Measurements from ENCODE around the gene SERPINE2. TPM values are rescaled to one million over a fixed set of nuclear protein-coding genes. Genes with fewer than 3 reads are reported as not detected.
A peak's percentile ranks its signal among the peaks of the same experiment; 100 is the strongest.
"Not testable (repeated sequence)": the region's sequence is repeated elsewhere in the genome, so short reads cannot be mapped to it uniquely, and the experiment has no call there.

The SERPINE2 gene
- total and polyA plus RNA-seq, 4 experiments from 2014 or later, result 0.47 to 2.0 (median 1.3) TPM

DNA sequence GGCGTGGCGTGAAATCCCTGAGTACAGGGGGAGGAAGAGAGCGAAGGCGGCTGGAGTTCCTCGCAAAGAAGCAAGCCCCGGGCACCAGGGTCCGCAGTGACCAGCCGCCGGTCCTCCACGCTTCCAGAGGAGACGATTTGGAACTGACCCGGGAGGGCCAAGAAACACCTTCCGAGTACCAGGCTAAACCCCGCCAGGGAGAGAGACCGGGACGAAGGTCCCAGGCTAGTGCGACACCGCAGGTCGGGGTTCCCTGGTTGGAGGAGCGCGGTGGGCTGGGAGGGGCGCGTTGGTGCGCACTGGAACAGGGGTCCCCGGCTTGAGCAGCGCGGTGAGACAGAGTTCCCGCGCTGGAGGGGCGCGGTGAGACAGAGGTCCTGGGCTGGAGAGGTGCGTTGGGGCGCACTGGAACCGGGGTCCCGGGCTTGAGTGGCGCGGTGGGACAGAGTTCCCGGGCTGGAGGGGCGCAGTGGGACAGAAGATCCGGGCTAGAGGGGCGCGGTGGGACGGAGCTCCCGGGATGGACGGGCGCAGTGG lies 94.9 kb downstream of the SERPINE2 start:
- peak in 4 of 5 donors; percentile 9 to 45 (median 26) for DNase-seq
- intact Hi-C loops (cut with micrococcal nuclease), result no loop called here
- H3K36me3 ChIP-seq (ENCODE audit: insufficient read depth, low read length), result no peaks in the 10 kb centered on the region
- no peaks in the 10 kb centered on the region for H3K27me3 ChIP-seq (ENCODE audit: insufficient read depth, low read length)
- peak overlapping the region; percentile 50 for H3K27ac ChIP-seq (ENCODE audit: low read depth, low read length)
- CTCF ChIA-PET (ENCODE audit: partially characterized antibody), result interaction anchor here (1.3 to 1.8 kb wide), 3 partner anchors 13 to 49 kb away, joined by 3 to 7 read pairs (median 4); partner anchors contain the start of gene MRPL44
- Mint-ChIP-seq H3K27me3 (no peaks in the 10 kb centered on the region), H3K36me3 (peaks cover 13 to 14% of the 10 kb centered on the region in 2 donors), H3K4me1 (peaks cover 39 to 70% (median 55%) of the 10 kb centered on the region in 4 donors), H3K27ac (peak overlapping the region; percentile 82 to 94 (median 92)), H3K4me3 (peak overlapping the region; percentile 90 to 95 (median 92)), H3K9me3 (peaks cover 0 to 2% (median 0%) of the 10 kb centered on the region in 8 donors)
- H3K4me3 ChIP-seq (ENCODE audit: low read length in 2 of 2), result peak overlapping the region; percentile 20 to 87
- H3K4me1 ChIP-seq (ENCODE audit: insufficient read depth, low read length), result peaks cover 45% of the 10 kb centered on the region
- no peaks in the 10 kb centered on the region for H3K9me3 ChIP-seq (ENCODE audit: control insufficient read depth in 1 of 2, low read length in 2 of 2)
- POLR2A ChIA-PET (ENCODE audit: partially characterized antibody), result interaction anchor here (1.5 to 3.1 kb wide), 3 partner anchors 8 to 14 kb away, joined by 12 to 55 read pairs (median 13); partner anchors contain the start of gene MRPL44

DNA sequence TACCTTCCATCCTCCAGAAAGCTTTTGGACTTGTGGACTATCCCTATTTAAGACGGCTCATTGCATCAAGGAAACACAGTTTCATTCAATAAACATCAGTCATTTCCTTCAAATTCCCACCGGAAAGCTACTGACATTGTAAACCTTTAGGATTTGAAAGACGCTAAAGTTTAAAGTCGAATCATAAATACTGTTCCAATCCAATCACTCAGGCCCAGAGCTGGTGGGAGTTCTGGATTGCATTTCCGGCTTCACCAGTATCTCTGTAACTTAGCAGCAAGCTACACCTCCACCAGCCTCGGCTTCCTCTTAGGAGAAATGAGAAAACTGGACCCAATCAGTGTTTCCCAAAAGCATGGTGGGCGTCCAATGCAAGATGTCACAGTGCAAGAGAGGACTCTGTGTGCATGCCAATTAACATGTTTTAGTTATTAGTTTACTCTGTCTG lies 95.5 kb downstream of the SERPINE2 start:
- peaks cover 0 to 2% (median 0%) of the 10 kb centered on the region in 8 donors for H3K9me3 Mint-ChIP-seq

DNA sequence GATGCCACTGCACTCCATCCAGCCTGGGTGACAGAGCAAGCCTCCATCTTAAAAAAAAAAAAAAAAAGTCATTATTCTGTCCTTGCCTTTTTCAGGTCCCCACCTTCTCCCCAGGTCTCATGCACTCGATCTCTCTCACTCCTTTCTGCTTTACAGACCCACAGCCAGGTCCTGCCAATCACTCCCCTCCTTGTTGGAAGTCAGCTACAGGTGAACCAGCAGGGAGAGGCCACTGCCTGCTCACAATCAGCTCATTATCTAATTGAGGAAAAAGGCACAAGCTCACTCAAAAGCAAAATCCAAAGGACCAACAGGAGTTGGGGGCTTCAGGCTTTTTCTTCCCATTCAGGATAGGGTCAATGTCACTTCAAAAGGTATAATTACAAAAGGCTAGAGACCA lies 96.0 kb downstream of the SERPINE2 start:
- no peak overlapping the region for H3K4me3 ChIP-seq (ENCODE audit: low read length in 2 of 2)
- peaks cover 54% of the 10 kb centered on the region for H3K4me1 ChIP-seq (ENCODE audit: insufficient read depth, low read length)
- CTCF ChIA-PET (ENCODE audit: partially characterized antibody), result interaction anchor here (0.7 to 2.1 kb wide), 4 partner anchors 9 to 27 kb away, joined by 3 to 5 read pairs (median 4); no protein-coding TSS in a partner anchor

More for the DNA sequence above, 95.5 kb downstream of the SERPINE2 start:
- H3K4me3 Mint-ChIP-seq, result peak overlapping the region; percentile 90 to 95 (median 92)
- H3K36me3 Mint-ChIP-seq, result peaks cover 14% of the 10 kb centered on the region in 2 donors
- DNase-seq, result no peak
- Histone ChIP-seq H3K27me3 (ENCODE audit: insufficient read depth, low read length) (no peaks in the 10 kb centered on the region), H3K27ac (ENCODE audit: low read depth, low read length) (no peak overlapping the region), H3K9me3 (ENCODE audit: control insufficient read depth in 1 of 2, low read length in 2 of 2) (no peaks in the 10 kb centered on the region), H3K4me3 (ENCODE audit: low read length in 2 of 2) (no peak overlapping the region), H3K4me1 (ENCODE audit: insufficient read depth, low read length) (peaks cover 50% of the 10 kb centered on the region), H3K36me3 (ENCODE audit: insufficient read depth, low read length) (no peaks in the 10 kb centered on the region)
- POLR2A ChIA-PET (ENCODE audit: partially characterized antibody), result interaction anchor here (0.8 to 3.1 kb wide), 2 partner anchors 13 to 14 kb away, joined by 3 to 55 read pairs; partner anchors contain the start of gene MRPL44
- H3K4me1 Mint-ChIP-seq, result peaks cover 42 to 73% (median 57%) of the 10 kb centered on the region in 4 donors
- H3K27ac Mint-ChIP-seq, result peak overlapping the region; percentile 64 to 94 (median 88)
- CTCF ChIA-PET (ENCODE audit: partially characterized antibody), result interaction anchor here (0.7 to 1.3 kb wide), 2 partner anchors 9 to 13 kb away, joined by 3 to 4 read pairs; no protein-coding TSS in a partner anchor
- H3K27me3 Mint-ChIP-seq, result no peaks in the 10 kb centered on the region
- intact Hi-C loops (cut with micrococcal nuclease), result no loop called here

DNA sequence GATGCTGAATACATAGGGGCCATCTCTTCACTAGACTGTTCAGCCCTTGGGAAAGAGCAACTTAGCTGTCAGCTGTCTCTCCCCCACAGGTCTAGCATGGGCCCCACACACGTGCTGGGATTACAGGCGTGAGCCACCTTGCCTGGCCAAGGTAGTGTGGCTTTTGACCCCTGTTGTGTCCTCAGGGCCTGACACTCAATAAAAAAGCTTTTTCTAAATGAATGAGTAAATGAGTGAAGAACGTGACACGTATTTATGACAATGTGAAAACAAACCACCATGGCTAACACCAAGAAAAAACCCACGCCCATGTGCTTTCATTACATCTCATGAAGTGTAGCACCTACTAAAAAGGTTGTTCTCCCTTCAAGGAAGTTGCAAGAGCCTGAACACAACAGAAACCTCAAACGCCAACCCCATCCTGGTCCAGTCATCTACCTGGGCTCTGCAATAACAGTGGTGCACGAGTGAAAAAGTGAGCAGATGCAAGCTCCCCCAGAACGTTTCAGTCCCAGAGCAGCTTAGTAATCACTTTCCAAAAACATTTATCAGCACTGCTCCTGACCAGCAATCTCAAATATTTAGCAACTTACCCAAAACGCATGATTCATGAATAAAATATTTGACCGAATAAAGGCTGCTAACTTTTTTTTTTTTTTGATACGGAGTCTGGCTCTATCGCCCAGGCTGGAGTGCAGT lies 97.4 kb downstream of the SERPINE2 start:
- H3K9me3 Mint-ChIP-seq, result peaks cover 0 to 2% (median 0%) of the 10 kb centered on the region in 8 donors
- ChIA-PET CTCF (ENCODE audit: partially characterized antibody) (interaction anchor here (0.7 to 2.1 kb wide), 3 partner anchors 16 to 840 kb away, joined by 3 to 5 read pairs (median 3); no protein-coding TSS in a partner anchor), POLR2A (ENCODE audit: partially characterized antibody) (interaction anchor here (0.6 to 3.0 kb wide), 7 partner anchors 8 to 76 kb away, joined by 3 to 14 read pairs (median 4); partner anchors contain the start of gene MRPL44)
- H3K4me3 ChIP-seq (ENCODE audit: low read length in 2 of 2), result no peak overlapping the region
- H3K36me3 Mint-ChIP-seq, result peaks cover 14% of the 10 kb centered on the region in 2 donors
- H3K27me3 Mint-ChIP-seq, result no peaks in the 10 kb centered on the region
- H3K9me3 ChIP-seq (ENCODE audit: control insufficient read depth in 1 of 2, low read length in 2 of 2), result no peaks in the 10 kb centered on the region
- H3K4me3 Mint-ChIP-seq, result peak overlapping the region; percentile 67 to 87 (median 82)
- no peak overlapping the region for H3K27ac ChIP-seq (ENCODE audit: low read depth, low read length)
- DNase-seq, result peak; percentile 49 to 79 (median 55)
- no peaks in the 10 kb centered on the region for H3K36me3 ChIP-seq (ENCODE audit: insufficient read depth, low read length)
- peak overlapping the region; percentile 29 to 92 (median 87) for H3K27ac Mint-ChIP-seq
- peaks cover 46 to 77% (median 62%) of the 10 kb centered on the region in 4 donors for H3K4me1 Mint-ChIP-seq
- H3K27me3 ChIP-seq (ENCODE audit: insufficient read depth, low read length), result no peaks in the 10 kb centered on the region
- intact Hi-C loops (cut with micrococcal nuclease), result no loop called here
- H3K4me1 ChIP-seq (ENCODE audit: insufficient read depth, low read length), result peaks cover 68% of the 10 kb centered on the region

More for the DNA sequence above, 96.0 kb downstream of the SERPINE2 start:
- no peaks in the 10 kb centered on the region for H3K36me3 ChIP-seq (ENCODE audit: insufficient read depth, low read length)
- intact Hi-C loops (cut with micrococcal nuclease), result no loop called here
- POLR2A ChIA-PET (ENCODE audit: partially characterized antibody), result interaction anchor here (0.8 kb wide), 1 partner anchor 15 kb away, joined by 3 read pairs; no protein-coding TSS in a partner anchor
- H3K27ac ChIP-seq (ENCODE audit: low read depth, low read length), result no peak overlapping the region
- peak overlapping the region; percentile 90 to 95 (median 92) for H3K4me3 Mint-ChIP-seq
- peaks cover 14% of the 10 kb centered on the region in 2 donors for H3K36me3 Mint-ChIP-seq
- H3K4me1 Mint-ChIP-seq, result peaks cover 42 to 74% (median 57%) of the 10 kb centered on the region in 4 donors
- H3K9me3 Mint-ChIP-seq, result peaks cover 0 to 2% (median 0%) of the 10 kb centered on the region in 8 donors
- H3K27ac Mint-ChIP-seq, result peak overlapping the region; percentile 64 to 94 (median 81)
- no peak for DNase-seq
- H3K27me3 ChIP-seq (ENCODE audit: insufficient read depth, low read length), result no peaks in the 10 kb centered on the region
- H3K9me3 ChIP-seq (ENCODE audit: control insufficient read depth in 1 of 2, low read length in 2 of 2), result no peaks in the 10 kb centered on the region
- no peaks in the 10 kb centered on the region for H3K27me3 Mint-ChIP-seq

DNA sequence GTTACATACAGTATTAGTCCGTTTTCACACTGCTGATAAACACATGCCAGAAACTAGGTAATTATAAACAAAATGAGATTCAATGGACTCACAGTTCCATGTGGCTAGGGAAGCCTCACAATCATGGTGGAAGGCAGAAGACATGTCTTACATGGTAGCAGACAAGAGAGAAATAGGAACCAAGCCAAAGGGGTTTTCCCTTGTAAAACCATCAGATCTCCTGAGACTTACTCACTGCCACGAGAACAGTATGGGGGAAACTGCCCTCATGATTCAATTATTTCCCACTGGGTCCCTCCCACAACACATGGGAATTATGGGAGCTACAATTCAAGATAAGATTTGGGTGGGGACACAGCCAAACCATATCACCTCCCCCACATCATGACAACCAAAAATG lies 99.6 kb downstream of the SERPINE2 start:
- H3K9me3 ChIP-seq (ENCODE audit: control insufficient read depth in 1 of 2, low read length in 2 of 2); H3K9me3 Mint-ChIP-seq; H3K4me3 ChIP-seq (ENCODE audit: low read length in 2 of 2); DNase-seq; H3K27me3 ChIP-seq (ENCODE audit: insufficient read depth, low read length); H3K36me3 ChIP-seq (ENCODE audit: insufficient read depth, low read length); H3K27ac ChIP-seq (ENCODE audit: low read depth, low read length); H3K27me3 Mint-ChIP-seq; intact Hi-C loops (cut with micrococcal nuclease): not testable (repeated sequence)
- peaks cover 76% of the 10 kb centered on the region for H3K4me1 ChIP-seq (ENCODE audit: insufficient read depth, low read length)
- Mint-ChIP-seq H3K27ac (peak overlapping the region in 1 of 7 donors; percentile 1), H3K4me3 (peak overlapping the region in 2 of 8 donors; percentile 18 to 63), H3K4me1 (peaks cover 47 to 83% (median 67%) of the 10 kb centered on the region in 4 donors), H3K36me3 (peaks cover 14% of the 10 kb centered on the region in 2 donors)
- POLR2A ChIA-PET (ENCODE audit: partially characterized antibody), result interaction anchor here (3.0 kb wide), 1 partner anchor 18 kb away, joined by 14 read pairs; the partner anchor contains the start of gene MRPL44
- CTCF ChIA-PET (ENCODE audit: partially characterized antibody), result interaction anchor here (0.8 kb wide), 1 partner anchor 10 kb away, joined by 3 read pairs; no protein-coding TSS in a partner anchor

DNA sequence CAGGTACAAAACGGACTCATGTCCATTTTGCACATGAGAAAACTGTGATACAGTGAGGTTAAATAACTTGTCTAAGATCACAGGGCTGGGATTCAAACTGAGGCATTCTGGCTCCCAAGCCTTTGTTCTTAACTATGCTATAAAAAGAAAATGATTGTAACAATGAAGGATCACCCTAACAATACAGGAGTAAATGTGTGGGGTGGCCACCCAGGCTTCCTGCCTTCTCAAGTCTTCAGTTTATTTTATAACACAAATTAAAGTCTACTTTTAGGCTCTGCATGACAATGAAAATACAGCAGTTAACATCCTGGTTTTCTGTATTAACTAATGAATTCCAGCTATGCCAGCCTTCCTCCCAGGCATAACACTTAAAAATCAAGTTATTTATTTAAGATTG lies 101.6 kb downstream of the SERPINE2 start:
- peaks cover 45 to 82% (median 60%) of the 10 kb centered on the region in 4 donors for H3K4me1 Mint-ChIP-seq
- peak overlapping the region in 2 of 8 donors; percentile 4 to 36 for H3K4me3 Mint-ChIP-seq
- peak overlapping the region in 1 of 7 donors; percentile 27 for H3K27ac Mint-ChIP-seq
- no peaks in the 10 kb centered on the region for H3K27me3 Mint-ChIP-seq
- POLR2A ChIA-PET (ENCODE audit: partially characterized antibody), result no interaction called here
- no peak for DNase-seq
- intact Hi-C loops (cut with micrococcal nuclease), result no loop called here
- Histone ChIP-seq H3K27me3 (ENCODE audit: insufficient read depth, low read length) (no peaks in the 10 kb centered on the region), H3K27ac (ENCODE audit: low read depth, low read length) (no peak overlapping the region), H3K4me3 (ENCODE audit: low read length in 2 of 2) (no peak overlapping the region), H3K9me3 (ENCODE audit: control insufficient read depth in 1 of 2, low read length in 2 of 2) (no peaks in the 10 kb centered on the region), H3K4me1 (ENCODE audit: insufficient read depth, low read length) (peaks cover 62% of the 10 kb centered on the region), H3K36me3 (ENCODE audit: insufficient read depth, low read length) (no peaks in the 10 kb centered on the region)
- H3K36me3 Mint-ChIP-seq, result peaks cover 10 to 11% of the 10 kb centered on the region in 2 donors
- CTCF ChIA-PET (ENCODE audit: partially characterized antibody), result interaction anchor here (0.6 kb wide), 1 partner anchor 56 kb away, joined by 3 read pairs; no protein-coding TSS in a partner anchor
- peaks cover 0 to 2% (median 0%) of the 10 kb centered on the region in 8 donors for H3K9me3 Mint-ChIP-seq
